HS-5 (cell line): ENCODE data around the gene PTPN6.
A peak's percentile ranks its signal among the peaks of the same experiment; 100 is the strongest.
"Not testable (repeated sequence)": the region's sequence is repeated elsewhere in the genome, so short reads cannot be mapped to it uniquely, and the experiment has no call there.

Experiments
- DNase-seq: peaks from one replicate; pipeline ENCODE4 v3.0.0-alpha.2; 2012; ENCODE audit warnings: low read depth

Gene PTPN6

DNA sequence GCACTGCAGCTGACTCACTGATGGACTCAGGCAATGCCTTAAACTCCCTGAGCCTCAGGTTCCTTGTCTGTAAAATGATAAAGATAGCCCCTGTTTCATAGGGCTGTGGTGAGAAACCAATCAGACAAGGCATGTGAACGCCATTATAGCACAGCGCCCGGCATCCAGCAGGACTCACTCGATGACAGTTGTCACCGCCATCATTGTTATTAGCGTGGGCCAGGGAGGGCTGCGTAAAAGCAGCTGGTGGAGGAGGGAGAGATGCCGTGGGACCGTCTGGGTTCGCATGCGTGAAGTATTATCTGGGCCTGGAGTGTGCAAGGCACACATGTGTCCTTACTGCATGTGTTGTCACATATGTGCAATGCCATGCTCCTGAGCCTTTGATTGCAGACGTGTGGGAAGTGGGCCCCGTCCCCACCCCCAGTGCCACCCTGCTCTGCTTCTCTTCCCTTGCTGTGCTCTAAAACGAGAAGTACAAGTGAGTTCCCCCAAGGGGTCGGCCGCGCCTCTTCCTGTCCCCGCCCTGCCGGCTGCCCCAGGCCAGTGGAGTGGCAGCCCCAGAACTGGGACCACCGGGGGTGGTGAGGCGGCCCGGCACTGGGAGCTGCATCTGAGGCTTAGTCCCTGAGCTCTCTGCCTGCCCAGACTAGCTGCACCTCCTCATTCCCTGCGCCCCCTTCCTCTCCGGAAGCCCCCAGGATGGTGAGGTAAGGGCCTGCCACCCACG lies at the start of gene PTPN6:
Gene PTPN6 (plus strand): TSS at position 546 of the 730 bp plus-strand sequence. CDS start 157 bp downstream, at position 703.
- no peak for DNase-seq

DNA sequence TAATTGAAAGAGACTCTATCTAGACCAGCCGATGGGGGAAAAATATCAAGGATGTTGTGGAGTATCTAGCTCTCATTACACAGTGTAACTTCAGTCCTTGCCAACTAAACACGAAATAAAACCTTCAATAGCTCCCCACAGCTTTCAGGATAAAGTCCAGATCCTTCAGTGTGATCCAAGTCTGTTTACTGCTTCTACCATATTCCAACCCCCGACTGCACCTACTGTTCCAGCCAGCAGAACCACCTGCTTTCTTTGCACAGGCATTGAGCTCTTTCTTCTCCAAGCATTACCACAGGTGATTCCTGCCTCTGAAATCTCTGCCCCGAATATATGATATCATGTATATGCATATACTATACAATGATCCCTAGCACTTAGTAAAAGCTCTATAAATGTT lies 48.7 kb upstream of the PTPN6 start:
- no peak for DNase-seq

DNA sequence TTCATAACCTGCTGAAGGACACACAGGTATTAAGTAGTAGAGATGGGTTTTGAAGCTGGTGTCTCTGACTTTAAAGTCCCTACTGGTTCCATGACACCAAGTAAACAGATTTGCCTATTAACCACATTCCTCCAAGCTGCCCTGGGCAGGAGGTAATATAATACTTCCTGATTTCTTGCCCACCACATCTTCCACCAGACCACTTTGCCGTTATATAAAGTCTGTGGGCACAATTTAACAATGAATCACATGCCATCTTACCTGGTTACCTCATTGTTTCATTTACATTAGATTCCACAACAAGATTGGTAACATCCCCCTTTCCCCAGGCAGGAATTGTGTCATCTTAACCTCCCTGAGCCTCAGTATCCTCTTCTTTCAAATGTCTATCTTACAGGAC lies 47.4 kb upstream of the PTPN6 start:
- no peak for DNase-seq

DNA sequence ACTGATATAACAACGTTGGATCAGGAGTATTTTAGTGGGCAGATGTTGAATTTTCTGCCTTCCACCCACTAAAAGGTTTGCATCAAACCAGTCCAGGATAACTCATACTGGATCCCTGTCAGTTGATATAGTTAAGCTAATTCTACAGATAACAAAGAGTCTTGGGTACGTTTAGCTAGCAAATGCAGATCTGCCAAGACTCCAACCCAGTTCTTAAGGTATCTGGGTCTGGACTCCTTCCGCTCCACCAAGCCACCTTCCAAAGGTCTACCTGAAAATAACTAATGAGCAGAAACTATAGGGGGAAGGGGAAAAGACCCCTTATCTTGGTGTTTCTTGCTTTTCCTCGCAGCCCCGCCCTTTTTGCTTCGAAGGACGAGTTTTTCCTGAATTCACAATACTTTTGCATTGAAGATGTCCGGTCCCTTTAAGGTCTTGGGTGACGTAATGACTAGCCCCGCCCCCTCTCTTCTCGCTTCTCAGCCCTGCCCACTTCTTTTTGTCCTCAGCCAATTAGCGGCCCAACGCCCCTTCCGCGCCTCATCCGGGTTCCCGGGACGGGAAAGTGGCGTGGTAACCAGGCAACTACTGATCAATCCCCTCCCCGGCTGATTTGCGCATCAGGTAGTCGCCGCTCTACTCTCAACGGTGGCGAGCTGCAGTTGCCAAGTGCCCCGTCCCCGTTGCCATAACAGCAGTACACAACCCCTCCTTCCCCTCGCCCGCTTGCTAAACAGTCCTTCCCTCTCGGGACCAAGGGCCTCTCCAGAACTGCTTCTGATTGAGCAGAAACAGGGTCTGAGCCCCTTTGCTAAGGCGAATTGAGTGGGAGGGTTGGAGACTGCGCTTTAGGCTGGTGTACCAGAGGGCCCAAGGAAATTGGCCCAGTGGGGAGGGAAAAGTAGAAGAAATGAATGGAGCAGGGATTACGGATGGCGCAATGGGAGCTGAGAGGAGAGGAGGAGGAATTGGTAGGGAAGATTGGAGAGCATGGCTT lies 46.6 kb upstream of the PTPN6 start, which contains the start of gene LRRC23:
Gene LRRC23 (plus strand): TSS at position 543 of the 997 bp plus-strand sequence. CDS start 812 bp downstream, outside the sequence.
- DNase-seq: peak; percentile 78

DNA sequence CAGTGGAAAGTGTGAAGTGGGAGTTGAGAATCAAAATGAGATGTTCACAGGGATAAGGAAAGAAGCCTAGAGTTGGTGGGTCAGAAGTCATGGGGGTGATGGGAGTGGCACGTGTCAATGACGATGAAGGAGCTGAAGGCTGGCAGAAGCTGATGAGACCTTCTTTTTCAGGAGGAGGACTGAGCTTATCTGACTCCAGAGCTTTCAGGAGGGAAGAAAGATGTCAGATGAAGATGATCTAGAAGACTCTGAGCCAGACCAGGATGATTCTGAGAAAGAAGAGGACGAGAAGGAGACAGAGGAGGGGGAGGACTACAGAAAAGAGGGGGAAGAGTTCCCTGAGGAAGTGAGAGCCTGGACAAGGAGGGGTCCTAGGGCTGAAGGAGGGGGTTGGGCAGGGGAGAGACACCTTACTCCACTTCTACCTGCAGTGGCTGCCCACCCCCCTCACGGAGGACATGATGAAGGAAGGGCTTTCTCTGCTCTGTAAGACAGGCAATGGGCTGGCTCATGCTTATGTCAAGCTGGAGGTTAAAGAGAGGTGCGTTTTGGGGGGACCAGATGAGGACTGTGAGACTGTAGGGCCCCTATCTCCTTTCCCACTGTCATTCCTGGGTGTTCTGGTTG lies 45.6 kb upstream of the PTPN6 start:
- no peak for DNase-seq

DNA sequence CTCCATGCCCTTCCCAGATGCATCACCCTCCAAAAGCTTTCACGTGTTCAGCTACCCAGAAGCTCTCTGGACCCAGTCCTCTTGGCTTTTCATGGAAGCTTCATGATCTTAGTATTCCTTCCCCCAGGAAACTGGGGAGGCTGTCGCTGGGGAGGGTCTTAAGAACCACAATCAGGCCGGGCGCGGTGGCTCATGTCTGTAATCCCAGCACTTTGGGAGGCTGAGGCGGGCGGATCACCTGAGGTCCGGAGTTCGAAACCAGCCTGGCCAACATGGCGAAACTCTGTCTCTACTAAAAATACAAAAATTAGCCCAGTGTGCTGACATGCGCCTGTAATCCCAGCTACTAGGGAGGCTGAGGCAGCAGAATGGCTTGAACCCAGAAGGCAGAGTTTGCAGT lies 43.0 kb upstream of the PTPN6 start:
- not testable (repeated sequence) for DNase-seq

DNA sequence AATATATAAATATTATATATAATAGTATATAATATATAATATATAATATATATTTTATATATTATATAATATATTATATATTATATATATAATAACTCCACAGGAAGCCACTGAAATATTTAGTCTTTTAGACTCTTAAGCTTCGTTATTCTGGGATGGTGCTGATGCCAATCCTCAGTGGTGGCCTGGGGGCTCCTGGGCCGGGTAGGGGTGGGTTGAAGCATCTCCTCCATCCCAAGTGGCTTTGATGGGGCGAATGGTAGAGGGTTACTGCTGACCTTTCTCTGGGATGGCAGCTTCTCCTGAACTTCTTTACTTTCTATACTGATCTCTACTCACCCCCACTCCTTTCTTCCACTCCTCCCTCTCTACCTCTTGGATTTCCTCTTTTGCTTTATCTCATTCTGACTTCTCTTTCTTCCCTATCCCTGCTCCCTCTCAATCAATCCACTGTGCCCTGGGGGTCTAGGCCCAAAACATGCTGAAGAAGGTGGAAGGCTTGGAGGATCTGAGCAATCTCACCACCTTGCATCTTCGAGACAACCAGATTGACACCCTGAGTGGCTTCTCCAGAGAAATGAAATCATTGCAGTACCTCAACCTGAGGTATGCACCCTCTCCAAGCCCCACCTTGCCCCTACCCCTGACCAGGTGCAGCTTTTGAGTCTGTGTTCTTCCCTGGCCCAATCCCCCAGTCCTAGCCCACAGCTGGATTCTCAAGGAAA lies 41.6 kb upstream of the PTPN6 start:
- DNase-seq: no peak

DNA sequence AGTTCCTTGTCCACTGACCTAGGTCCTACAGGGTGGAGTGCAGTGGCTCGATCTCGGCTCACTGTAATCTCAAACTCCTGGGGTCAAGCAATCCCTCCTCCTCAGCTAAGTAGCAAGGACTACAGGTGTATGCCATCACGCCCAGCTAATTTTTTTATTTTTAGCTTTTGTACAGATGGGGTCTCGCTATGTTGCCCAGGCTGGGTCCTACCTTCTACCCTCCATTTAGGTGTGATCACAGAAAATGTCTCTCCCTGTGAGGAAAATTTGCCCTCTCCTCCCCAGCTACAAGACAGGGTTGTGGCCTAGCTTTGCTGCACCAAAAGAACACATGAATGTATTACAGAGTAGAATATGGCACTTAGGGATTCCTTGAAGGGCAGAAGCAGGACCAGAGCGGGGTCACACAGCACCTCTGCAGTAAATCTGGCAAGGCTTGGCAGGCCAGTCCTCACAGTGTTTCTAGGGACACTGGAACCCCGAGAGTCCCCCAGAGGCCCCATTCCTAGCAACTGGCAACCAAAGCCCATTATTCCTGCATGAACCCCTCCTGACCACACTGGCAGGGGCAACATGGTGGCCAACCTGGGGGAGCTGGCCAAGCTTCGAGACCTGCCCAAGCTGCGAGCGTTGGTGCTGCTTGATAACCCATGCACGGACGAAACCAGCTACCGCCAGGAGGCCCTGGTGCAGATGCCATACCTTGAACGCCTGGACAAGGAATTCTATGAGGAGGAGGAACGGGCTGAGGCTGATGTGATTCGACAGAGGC lies 38.8 kb upstream of the PTPN6 start:
- DNase-seq: no peak

DNA sequence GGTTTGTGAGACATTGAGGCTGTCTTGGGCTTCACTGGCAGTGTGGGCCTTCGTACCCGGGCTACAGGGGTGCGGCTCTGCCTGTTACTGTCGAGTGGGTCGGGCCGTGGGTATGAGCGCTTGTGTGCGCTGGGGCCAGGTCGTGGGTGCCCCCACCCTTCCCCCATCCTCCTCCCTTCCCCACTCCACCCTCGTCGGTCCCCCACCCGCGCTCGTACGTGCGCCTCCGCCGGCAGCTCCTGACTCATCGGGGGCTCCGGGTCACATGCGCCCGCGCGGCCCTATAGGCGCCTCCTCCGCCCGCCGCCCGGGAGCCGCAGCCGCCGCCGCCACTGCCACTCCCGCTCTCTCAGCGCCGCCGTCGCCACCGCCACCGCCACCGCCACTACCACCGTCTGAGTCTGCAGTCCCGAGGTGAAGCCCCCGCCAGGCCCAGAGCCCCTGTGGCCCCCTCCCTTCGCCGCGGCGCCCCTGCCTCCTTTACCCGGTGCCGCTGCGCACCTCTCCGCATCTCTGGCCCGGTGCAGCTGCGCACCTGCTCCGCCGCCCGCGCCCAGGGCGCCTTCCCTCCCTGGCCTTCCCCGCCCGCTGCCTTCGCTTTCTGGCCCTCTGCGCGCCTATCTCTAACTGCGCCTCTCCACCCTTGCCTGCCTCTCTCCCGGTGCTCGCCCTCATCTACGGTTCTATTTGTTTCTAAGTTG lies 36.8 kb upstream of the PTPN6 start, which contains the start of gene ENO2:
Gene ENO2 (plus strand): TSS at position 335 of the 701 bp plus-strand sequence. CDS start 1,253 bp downstream, outside the sequence.
- DNase-seq: no peak

DNA sequence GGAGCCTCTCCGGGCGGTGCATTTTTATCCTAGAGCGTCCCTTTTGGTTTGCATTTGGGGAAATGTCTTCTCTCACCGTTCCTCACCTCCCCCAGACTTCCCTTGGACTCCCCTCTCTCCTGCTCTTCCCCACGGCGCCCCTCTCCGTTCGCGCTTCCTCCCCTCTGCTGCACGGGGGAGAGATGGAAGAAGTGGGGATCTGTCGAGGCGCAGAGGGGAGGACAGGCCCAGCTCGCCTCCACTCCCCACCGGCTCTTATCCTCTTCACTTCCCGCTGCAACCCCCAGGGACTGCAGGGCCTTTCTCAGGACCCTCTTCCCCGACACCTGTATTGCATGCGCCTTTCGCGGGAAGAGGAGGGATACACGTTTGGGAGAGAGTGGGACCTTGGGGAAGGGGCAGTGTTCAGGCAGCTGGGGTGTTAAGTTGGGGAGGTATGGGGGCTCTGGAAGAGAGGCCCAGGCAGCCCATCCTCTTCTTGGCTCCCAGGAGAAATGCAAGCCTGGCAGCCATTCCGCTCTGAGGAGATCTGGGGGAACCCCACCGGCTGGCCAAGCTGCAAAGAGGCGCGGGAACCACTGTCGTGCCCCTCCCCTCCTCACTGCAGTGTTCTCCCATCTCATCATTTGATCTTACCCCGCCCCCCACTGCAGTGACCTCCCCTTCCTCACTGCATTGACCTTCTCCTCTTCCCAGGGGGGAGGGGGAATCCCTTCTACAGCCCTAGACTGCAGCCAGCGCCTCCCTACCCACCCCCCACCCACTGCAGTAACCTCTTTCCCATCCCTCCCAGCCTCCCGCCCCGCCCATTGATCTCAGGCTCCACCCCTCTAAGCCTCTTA lies 36.0 kb upstream of the PTPN6 start:
- DNase-seq: no peak

DNA sequence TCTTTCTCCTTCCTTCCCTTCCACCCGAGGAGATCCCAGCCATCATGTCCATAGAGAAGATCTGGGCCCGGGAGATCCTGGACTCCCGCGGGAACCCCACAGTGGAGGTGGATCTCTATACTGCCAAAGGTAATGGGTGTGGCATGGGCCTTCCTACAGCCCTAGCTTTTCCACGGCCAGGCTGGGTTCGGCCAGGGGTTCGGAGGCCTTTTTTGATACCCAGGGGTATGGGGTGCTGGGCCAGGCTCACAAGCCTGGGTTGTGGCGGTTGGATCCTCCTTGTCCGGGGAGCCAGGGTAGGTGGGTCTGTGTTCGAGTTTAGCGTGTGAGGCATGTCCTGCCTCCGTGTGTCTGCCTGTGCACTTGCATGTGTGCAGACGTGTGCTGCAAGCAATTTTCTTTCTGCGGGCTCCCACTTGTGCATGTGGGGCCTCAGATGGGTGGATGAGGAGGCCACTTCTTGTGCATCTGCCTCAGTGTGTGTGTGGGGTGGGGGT lies 35.3 kb upstream of the PTPN6 start:
- DNase-seq: no peak

DNA sequence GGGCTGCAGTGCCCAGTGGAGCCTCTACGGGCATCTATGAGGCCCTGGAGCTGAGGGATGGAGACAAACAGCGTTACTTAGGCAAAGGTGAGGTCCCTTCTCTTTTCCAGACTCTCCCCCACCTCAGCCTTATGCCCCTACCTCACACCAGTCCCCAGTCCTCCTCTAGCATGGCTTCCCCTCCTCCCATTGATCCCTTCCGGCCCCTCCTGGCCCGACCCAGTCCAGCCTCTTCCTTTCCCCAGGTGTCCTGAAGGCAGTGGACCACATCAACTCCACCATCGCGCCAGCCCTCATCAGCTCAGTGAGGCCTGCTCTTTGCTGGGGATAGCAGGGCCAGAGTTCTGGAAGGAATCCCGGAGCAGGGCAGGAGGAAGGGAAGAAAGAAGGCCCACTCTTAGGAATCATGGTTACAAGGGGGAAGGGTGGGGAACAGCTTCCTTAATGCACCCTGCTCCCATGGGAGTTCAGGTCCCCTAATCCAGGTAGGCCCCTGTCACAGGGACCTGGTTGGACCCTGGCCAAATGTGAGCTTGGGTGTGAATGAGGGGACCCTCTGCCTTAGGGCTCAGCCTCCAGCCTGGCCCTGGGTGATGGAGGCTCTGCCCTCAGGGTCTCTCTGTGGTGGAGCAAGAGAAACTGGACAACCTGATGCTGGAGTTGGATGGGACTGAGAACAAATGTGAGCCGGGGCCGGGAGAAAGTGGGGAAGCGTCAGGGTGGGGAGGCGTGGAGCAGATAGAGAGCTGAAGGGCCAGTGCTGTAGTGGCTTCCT lies 34.5 kb upstream of the PTPN6 start:
- no peak for DNase-seq

DNA sequence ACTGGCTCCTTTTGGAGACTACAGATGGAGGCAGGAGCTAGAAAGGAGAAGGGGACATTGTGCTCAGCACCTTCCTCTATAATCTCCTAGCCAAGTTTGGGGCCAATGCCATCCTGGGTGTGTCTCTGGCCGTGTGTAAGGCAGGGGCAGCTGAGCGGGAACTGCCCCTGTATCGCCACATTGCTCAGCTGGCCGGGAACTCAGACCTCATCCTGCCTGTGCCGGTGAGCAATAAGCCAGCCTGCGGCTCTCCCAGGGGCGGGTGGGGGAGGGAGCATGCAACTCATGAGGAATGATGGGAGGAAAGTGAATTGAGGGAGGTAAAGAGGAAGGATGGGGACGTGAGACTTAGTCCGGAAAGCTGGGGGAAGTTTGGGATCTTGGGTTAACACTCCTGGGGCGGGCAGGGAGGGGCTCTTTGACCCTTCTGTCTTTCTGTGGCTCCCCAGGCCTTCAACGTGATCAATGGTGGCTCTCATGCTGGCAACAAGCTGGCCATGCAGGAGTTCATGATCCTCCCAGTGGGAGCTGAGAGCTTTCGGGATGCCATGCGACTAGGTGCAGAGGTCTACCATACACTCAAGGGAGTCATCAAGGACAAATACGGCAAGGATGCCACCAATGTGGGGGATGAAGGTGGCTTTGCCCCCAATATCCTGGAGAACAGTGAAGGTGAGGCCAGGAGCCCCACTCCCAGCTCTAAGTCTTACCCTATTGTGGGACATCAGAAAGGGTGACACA lies 33.5 kb upstream of the PTPN6 start:
- DNase-seq: no peak

DNA sequence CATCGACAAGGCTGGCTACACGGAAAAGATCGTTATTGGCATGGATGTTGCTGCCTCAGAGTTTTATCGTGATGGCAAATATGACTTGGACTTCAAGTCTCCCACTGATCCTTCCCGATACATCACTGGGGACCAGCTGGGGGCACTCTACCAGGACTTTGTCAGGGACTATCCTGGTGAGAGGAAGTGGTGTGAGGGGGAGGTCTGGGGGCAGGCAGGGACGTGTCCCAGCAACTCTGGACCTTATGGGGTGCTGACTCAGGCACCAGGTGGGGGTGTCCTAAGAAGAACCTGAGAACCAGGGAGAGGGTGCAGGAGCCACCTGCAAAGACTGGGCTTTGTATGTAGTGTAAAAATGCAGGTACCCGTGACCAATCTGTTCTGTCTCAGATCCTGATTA lies 31.6 kb upstream of the PTPN6 start:
- no peak for DNase-seq

DNA sequence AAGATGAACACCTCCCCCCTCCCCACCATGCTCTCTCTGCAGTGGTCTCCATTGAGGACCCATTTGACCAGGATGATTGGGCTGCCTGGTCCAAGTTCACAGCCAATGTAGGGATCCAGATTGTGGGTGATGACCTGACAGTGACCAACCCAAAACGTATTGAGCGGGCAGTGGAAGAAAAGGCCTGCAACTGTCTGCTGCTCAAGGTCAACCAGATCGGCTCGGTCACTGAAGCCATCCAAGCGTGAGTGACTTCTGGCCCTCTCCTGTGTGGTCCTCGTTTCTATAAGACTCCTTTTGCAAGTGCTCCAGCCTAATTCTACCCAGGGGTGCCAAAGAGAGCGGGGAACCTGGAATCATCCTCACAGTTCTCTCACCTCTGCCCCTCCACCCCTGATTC lies 29.6 kb upstream of the PTPN6 start:
- DNase-seq: no peak

DNA sequence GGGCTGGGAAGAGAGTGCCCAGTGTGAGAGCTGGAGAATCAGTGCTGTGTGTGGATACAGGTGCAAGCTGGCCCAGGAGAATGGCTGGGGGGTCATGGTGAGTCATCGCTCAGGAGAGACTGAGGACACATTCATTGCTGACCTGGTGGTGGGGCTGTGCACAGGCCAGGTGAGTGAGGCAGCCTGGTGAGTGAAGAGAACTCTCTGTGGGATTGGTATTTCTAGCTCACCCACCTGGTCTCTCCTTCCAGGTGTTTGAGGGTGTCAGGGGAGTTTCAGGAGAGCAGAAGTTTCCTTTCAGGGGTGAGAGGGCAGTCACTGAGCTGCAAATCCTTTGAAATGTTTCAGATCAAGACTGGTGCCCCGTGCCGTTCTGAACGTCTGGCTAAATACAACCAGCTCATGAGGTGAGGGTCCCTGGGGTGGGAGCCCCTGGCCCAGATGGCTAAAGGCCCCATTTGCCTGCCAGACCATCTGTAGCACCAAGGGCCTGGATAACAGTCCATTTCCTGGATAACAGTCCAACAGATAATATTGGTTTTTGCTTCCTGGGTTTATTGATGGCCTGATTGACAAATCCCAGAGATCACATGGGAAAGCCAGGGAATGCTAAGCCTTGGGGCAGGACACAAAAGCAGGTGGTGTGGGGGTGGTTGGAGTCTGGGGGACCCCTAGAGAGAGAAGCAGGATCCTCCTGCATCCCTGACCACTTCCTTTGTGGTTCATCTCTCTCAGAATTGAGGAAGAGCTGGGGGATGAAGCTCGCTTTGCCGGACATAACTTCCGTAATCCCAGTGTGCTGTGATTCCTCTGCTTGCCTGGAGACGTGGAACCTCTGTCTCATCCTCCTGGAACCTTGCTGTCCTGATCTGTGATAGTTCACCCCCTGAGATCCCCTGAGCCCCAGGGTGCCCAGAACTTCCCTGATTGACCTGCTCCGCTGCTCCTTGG lies 28.9 kb upstream of the PTPN6 start:
- no peak for DNase-seq
